H1 (cell line): ENCODE data around the gene MICU2. TPM values are rescaled to one million over a fixed set of nuclear protein-coding genes. Genes with fewer than 3 reads are reported as not detected.

Source experiments
- CTCF ChIA-PET: fragments of 300-600 bp; sonication (Branson Sonifier 250); formaldehyde crosslinking; loops from one replicate; lab custom pipeline; 2021; ENCODE audit not compliant: partially characterized antibody; lab: Charles Lee
- POLR2A ChIA-PET: fragments of 300-600 bp; sonication (Branson Sonifier 250); formaldehyde crosslinking; loops from one replicate; lab custom pipeline; 2021; ENCODE audit warnings: inconsistent platforms; ENCODE audit not compliant: partially characterized antibody; lab: Charles Lee
- DNase-seq, 2 experiments: peaks; one replicate each; pipeline versions ENCODE4 v3.0.0 to v3.0.0-alpha.2; 2010 to 2022; ENCODE audit warnings: low spot score in 2 of 2, low read depth in 1 of 2, mixed read lengths in 1 of 2
- FAIRE-seq: peaks from 2 replicates; lab custom pipeline; 2011; peaks lifted over from hg19 to GRCh38; lab: Jason Lieb, UNC
- H2AFZ ChIP-seq: 2 replicates; pipeline ENCODE4 v1.8.1; 2012; ENCODE audit warnings: low read length, inconsistent platforms
- H2AK5ac ChIP-seq: 2 replicates; pipeline ENCODE4 v1.6.1; 2013; ENCODE audit warnings: low read depth, low read length
- H2BK120ac ChIP-seq: replicated peaks from 2 replicates; pipeline ENCODE3; 2013; ENCODE audit warnings: low read depth, low read length, inconsistent platforms
- H2BK12ac ChIP-seq: 2 replicates; pipeline ENCODE4 v1.6.1; 2013; ENCODE audit warnings: low read depth, low read length
- H2BK15ac ChIP-seq: 2 replicates; pipeline ENCODE4 v1.6.1; 2013; ENCODE audit warnings: low read length
- H2BK20ac ChIP-seq: 2 replicates; pipeline ENCODE4 v1.6.1; 2013; ENCODE audit warnings: low read length
- H2BK5ac ChIP-seq: 2 replicates; pipeline ENCODE4 v1.6.1; 2013; ENCODE audit warnings: low read depth, low read length
- H3K14ac ChIP-seq: 2 replicates; pipeline ENCODE4 v1.6.1; 2013; ENCODE audit warnings: inconsistent platforms; ENCODE audit not compliant: insufficient read length
- H3K18ac ChIP-seq: 2 replicates; pipeline ENCODE4 v1.6.1; 2013; ENCODE audit warnings: low read length; ENCODE audit errors: extremely low read depth
- H3K23ac ChIP-seq: 2 replicates; pipeline ENCODE4 v1.6.1; 2013; ENCODE audit warnings: inconsistent platforms; ENCODE audit not compliant: insufficient read length
- H3K23me2 ChIP-seq: 2 replicates; pipeline ENCODE4 v1.6.1; 2013; ENCODE audit warnings: low read depth, low read length
- H3K27ac ChIP-seq: 2 replicates; pipeline ENCODE4 v1.6.1; 2011; ENCODE audit warnings: low read depth, low read length, inconsistent platforms
- H3K27me3 ChIP-seq, 4 experiments: replicated peaks in 1 of 4; 1 replicate in 1 of 4; 2 replicates in 3 of 4; pipeline versions ENCODE4 v1.6.1 to v1.8.1; 2011 to 2013; ENCODE audit warnings: low read length in 3 of 4, mild to moderate bottlenecking in 3 of 4, inconsistent platforms in 2 of 4, mixed read lengths in 2 of 4, moderate library complexity in 1 of 4; ENCODE audit not compliant: control insufficient read depth in 3 of 4, insufficient read depth in 3 of 4; ENCODE audit errors: extremely low read depth in 1 of 4
- H3K36me3 ChIP-seq, 4 experiments: 2 replicates each; pipeline versions ENCODE4 v1.6.1 to v1.8.1; 2011 to 2013; ENCODE audit warnings: mild to moderate bottlenecking in 4 of 4, low read length in 3 of 4, moderate library complexity in 2 of 4, control low read depth in 1 of 4, inconsistent platforms in 1 of 4; ENCODE audit not compliant: insufficient read depth in 4 of 4, control insufficient read depth in 2 of 4
- H3K4ac ChIP-seq: replicated peaks from 2 replicates; pipeline ENCODE3; 2013; ENCODE audit warnings: low read length, low read depth, mixed read lengths, inconsistent platforms; ENCODE audit not compliant: insufficient read length
- H3K4me1 ChIP-seq, 4 experiments: replicated peaks in 1 of 4; 1 replicate in 1 of 4; 2 replicates in 3 of 4; pipeline versions ENCODE4 v1.6.1 to v1.8.1; 2011 to 2013; ENCODE audit warnings: low read length in 3 of 4, inconsistent platforms in 2 of 4, mixed read lengths in 1 of 4; ENCODE audit not compliant: insufficient read depth in 4 of 4, control insufficient read depth in 3 of 4
- H3K4me2 ChIP-seq, 2 experiments: 2 replicates each; pipeline versions ENCODE4 v1.6.1 to v1.8.1; 2011 to 2013; ENCODE audit warnings: low read depth in 2 of 2, low read length in 2 of 2, control low read depth in 1 of 2, inconsistent platforms in 1 of 2, mild to moderate bottlenecking in 1 of 2; ENCODE audit not compliant: insufficient read depth in 1 of 2
- H3K4me3 ChIP-seq, 4 experiments: fragments of 200-600, 300-600 bp in 1 of 4; sonication (generic), shearing (Covaris generic), sonication (Bioruptor Twin) in 1 of 4; 2 replicates each; pipeline versions ENCODE4 v1.5.1 to v1.8.1; 2011 to 2016; ENCODE audit warnings: low read length in 4 of 4, low read depth in 3 of 4, control low read depth in 2 of 4, inconsistent platforms in 2 of 4, mild to moderate bottlenecking in 2 of 4, mixed read lengths in 1 of 4, moderate library complexity in 1 of 4; ENCODE audit not compliant: insufficient read depth in 2 of 4; ENCODE audit errors: extremely low read depth in 1 of 4
- H3K56ac ChIP-seq: replicated peaks from 2 replicates; pipeline ENCODE3; 2013; ENCODE audit warnings: low read depth, mild to moderate bottlenecking, mixed read lengths, low read length, inconsistent platforms; ENCODE audit not compliant: insufficient read length
- H3K79me1 ChIP-seq: 2 replicates; pipeline ENCODE4 v1.6.1; 2013; ENCODE audit warnings: low read depth, low read length, control low read depth
- H3K79me2 ChIP-seq, 2 experiments: 2 replicates each; pipeline versions ENCODE4 v1.6.1 to v1.8.1; 2012 to 2013; ENCODE audit warnings: low read length in 2 of 2, mild to moderate bottlenecking in 2 of 2, inconsistent platforms in 1 of 2; ENCODE audit not compliant: insufficient read depth in 2 of 2, control insufficient read depth in 1 of 2
- H3K9ac ChIP-seq, 4 experiments: replicated peaks in 1 of 4; 1 replicate in 1 of 4; 2 replicates in 3 of 4; pipeline versions ENCODE4 v1.6.1 to v1.8.1; 2011 to 2013; ENCODE audit warnings: low read depth in 3 of 4, low read length in 3 of 4, control low read depth in 2 of 4, mild to moderate bottlenecking in 2 of 4, moderate library complexity in 2 of 4, inconsistent platforms in 1 of 4; ENCODE audit errors: extremely low read depth in 1 of 4
- H3K9me3 ChIP-seq, 2 experiments: 2 replicates each; pipeline versions ENCODE4 v1.6.1 to v1.8.1; 2012 to 2013; ENCODE audit warnings: mild to moderate bottlenecking in 2 of 2, moderate library complexity in 2 of 2, control low read depth in 1 of 2, inconsistent platforms in 1 of 2, low read depth in 1 of 2, low read length in 1 of 2, mixed read lengths in 1 of 2; ENCODE audit not compliant: insufficient read depth in 2 of 2
- H4K20me1 ChIP-seq, 2 experiments: replicated peaks in 1 of 2; 2 replicates each; pipeline versions ENCODE3 to v1.8.1; 2011 to 2013; ENCODE audit warnings: inconsistent platforms in 2 of 2, low read length in 2 of 2, mild to moderate bottlenecking in 1 of 2; ENCODE audit not compliant: insufficient read depth in 2 of 2, control insufficient read depth in 1 of 2
- H4K5ac ChIP-seq: 2 replicates; pipeline ENCODE4 v1.6.1; 2013; ENCODE audit warnings: low read length, low read depth, mixed read lengths, inconsistent platforms; ENCODE audit not compliant: insufficient read length
- H4K8ac ChIP-seq: 2 replicates; pipeline ENCODE4 v1.8.0; 2013; ENCODE audit warnings: mild to moderate bottlenecking, moderate library complexity, low read length, inconsistent platforms; ENCODE audit not compliant: insufficient read depth; ENCODE audit errors: extremely low read depth
- H4K91ac ChIP-seq: replicated peaks from 2 replicates; pipeline ENCODE3; 2013; ENCODE audit warnings: low read length, mixed read lengths, inconsistent platforms; ENCODE audit not compliant: insufficient read length
- CREB1 ChIP-seq: IDR thresholded peaks from 2 replicates; pipeline ENCODE4 v1.6.1; 2012; ENCODE audit warnings: inconsistent platforms
- EGR1 ChIP-seq: IDR thresholded peaks from 2 replicates; pipeline ENCODE4 v1.6.1; 2011; ENCODE audit warnings: low read depth, low read length, borderline replicate concordance
- RAD21 ChIP-seq, 2 experiments: IDR thresholded peaks in 1 of 2; conservative IDR thresholded peaks in 1 of 2; 2 replicates each; pipeline ENCODE4 v1.6.1; 2011; ENCODE audit warnings: low read depth in 2 of 2, low read length in 2 of 2, improper control_type of control experiment in 1 of 2, inconsistent platforms in 1 of 2, mild to moderate bottlenecking in 1 of 2, moderate library complexity in 1 of 2
- SIX5 ChIP-seq: IDR thresholded peaks from 2 replicates; pipeline ENCODE4 v1.6.1; 2011; ENCODE audit warnings: mild to moderate bottlenecking, low read depth, low read length
- SP4 ChIP-seq: IDR thresholded peaks from 2 replicates; pipeline ENCODE4 v1.6.1; 2012; ENCODE audit warnings: low read length, inconsistent platforms
- YY1 ChIP-seq: IDR thresholded peaks from 2 replicates; pipeline ENCODE4 v1.6.1; 2011; ENCODE audit warnings: low read depth, mild to moderate bottlenecking, low read length
- WGBS, 2 experiments: shearing (Covaris generic) in 1 of 2; methylation state at CpG; one replicate each; pipeline versions ENCODE4 v1.1.6 to v1.1.7; 2013 to 2015; ENCODE audit warnings: low lambda C conversion rate in 2 of 2, mixed read lengths in 2 of 2, inconsistent platforms in 1 of 2, low coverage in 1 of 2, missing lambda C conversion rate in 1 of 2; ENCODE audit not compliant: insufficient replicate concordance in 2 of 2, insufficient coverage in 1 of 2, insufficient read length in 1 of 2; ENCODE audit errors: extremely low coverage in 1 of 2, missing lambda C conversion rate in 1 of 2; 5-methylcytosine and 5-hydroxymethylcytosine counted together
- polyA plus RNA-seq, 7 experiments: library from polyadenylated mRNA; depleted of rRNA in 3 of 7; stranded (reverse) in 5 of 7; unstranded in 2 of 7; fragments of >200 nt in 5 of 7; fragments of 200-250 nt in 2 of 7; gene quantifications; 1 replicate in 5 of 7; 2 replicates in 1 of 7; 4 replicates in 1 of 7; pipeline versions ENCODE4 v1.2.1 to v1.2.3, GENCODE V29; 2011 to 2013; ENCODE audit warnings: missing spikeins in 2 of 7, mixed read lengths in 2 of 7
- total RNA-seq: library from RNA; stranded (reverse); fragmentation: NEBNext Ultra II Directional; extraction: Animal tissue kit (Norgen Biotek cat#: 25700); gene quantifications from 2 replicates; pipeline ENCODE4 v1.2.1, GENCODE V29; 2021

The MICU2 gene
- total and polyA plus RNA-seq, 2 of the 8 experiments (the other 6 are each of a cell fraction or from before 2014, with no cell fraction given), result 34.6 to 36.5 TPM

- Histone ChIP-seq H3K27ac (no peak overlapping the region), H3K79me1 (no peaks in the 10 kb centered on the region), H3K4me1 (peaks cover 0 to 2% (median 0%) of the 10 kb centered on the region in 4 experiments; a peak in 1 of 7 replicates), H4K20me1 (peaks cover 0 to under 1% of the 10 kb centered on the region in 2 experiments), H3K4me2 (no peak overlapping the region), H3K18ac (no peak overlapping the region), H2AK5ac (no peak overlapping the region), H3K14ac (no peak overlapping the region), H2BK120ac (no peak overlapping the region), H3K23ac (no peak overlapping the region), H3K4ac (no peak overlapping the region), H2AFZ (no peak overlapping the region), H4K5ac (no peak overlapping the region), H3K27me3 (no peaks in the 10 kb centered on the region), H3K9ac (no peak overlapping the region), H3K36me3 (no peaks in the 10 kb centered on the region), H4K8ac (no peak overlapping the region), H2BK20ac (no peak overlapping the region), H3K4me3 (no peak overlapping the region), H2BK5ac (no peak overlapping the region), H3K9me3 (no peaks in the 10 kb centered on the region), H2BK12ac (no peak overlapping the region), H4K91ac (no peak overlapping the region), H3K79me2 (peaks cover 0 to 31% of the 10 kb centered on the region in 2 experiments; a peak in 1 of 4 replicates), H2BK15ac (no peak overlapping the region), H3K56ac (no peak overlapping the region), H3K23me2 (no peaks in the 10 kb centered on the region)
- TF ChIP-seq EGR1, result no peak
- TF ChIP-seq SP4, result no peak
- TF ChIP-seq RAD21 (IDR thresholded peaks at IDR 0.05 in 1 of 2, conservative IDR thresholded peaks at IDR 0.05 in 1 of 2; ENCODE audit: low read depth in 2 of 2, low read length in 2 of 2), result no peak
- TF ChIP-seq CREB1, result no peak
- TF ChIP-seq SIX5, result no peak
- no peak for TF ChIP-seq YY1
- 85% methylated on average over 2 of the region's 2 CpGs; no CpG with 5 or more reads in 1 of the 2 experiments for WGBS, 2 experiments
- CTCF ChIA-PET, result interaction anchor here (0.9 to 1.5 kb wide), 4 partner anchors 30 to 1185 kb away, joined by 3 to 4 read pairs (median 3); partner anchors contain the start of gene MICU2
- DNase-seq (no peak), FAIRE-seq (no peak)
- POLR2A ChIA-PET, result no interaction called here
Observed at GRCh38 chr13:21573920-21574712, 29.9 kb downstream of the MICU2 start.
